A204.1 (cell line): ENCODE measurements around the gene MRPL23.
"Not testable (repeated sequence)": the region's sequence is repeated elsewhere in the genome, so short reads cannot be mapped to it uniquely, and the experiment has no call there.

Source experiments
- FAIRE-seq: peaks from 2 replicates; lab custom pipeline; 2012; peaks lifted over from hg19 to GRCh38; lab: Jason Lieb, UNC

The MRPL23 gene

DNA sequence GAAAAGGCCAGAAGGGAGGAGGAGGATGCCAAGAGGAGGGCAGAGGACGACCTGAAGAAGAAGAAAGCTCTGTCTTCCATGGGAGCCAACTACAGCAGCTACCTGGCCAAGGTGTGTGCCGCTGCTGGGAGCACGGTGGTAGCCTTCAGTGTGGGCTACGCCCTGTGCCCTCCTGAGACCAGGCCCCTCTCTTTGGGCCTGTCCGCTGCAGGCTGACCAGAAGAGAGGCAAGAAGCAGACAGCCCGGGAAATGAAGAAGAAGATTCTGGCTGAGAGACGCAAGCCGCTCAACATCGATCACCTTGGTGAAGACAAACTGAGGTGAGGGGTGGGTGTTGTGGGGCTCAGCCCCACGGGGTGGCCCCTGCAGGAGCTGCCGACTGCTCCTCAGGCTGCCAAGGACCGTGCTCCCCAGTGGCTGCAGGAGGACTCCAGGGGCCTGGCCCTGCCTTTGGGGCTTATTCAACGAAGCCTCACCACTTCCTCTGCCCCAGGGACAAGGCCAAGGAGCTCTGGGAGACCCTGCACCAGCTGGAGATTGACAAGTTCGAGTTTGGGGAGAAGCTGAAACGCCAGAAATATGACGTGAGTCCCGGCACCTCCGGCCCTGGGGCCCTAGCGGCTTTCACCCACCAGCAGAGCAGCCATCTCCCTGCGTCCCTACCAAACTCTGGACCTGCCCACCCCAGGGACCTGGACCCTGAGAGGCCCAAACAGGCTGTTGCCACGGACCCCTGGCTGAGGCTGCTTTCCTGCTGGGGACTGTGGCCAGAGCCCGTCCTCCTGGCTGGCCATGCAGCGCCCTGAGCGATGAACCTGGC is 12.6 kb upstream of the MRPL23 start:
- FAIRE-seq = no peak

DNA sequence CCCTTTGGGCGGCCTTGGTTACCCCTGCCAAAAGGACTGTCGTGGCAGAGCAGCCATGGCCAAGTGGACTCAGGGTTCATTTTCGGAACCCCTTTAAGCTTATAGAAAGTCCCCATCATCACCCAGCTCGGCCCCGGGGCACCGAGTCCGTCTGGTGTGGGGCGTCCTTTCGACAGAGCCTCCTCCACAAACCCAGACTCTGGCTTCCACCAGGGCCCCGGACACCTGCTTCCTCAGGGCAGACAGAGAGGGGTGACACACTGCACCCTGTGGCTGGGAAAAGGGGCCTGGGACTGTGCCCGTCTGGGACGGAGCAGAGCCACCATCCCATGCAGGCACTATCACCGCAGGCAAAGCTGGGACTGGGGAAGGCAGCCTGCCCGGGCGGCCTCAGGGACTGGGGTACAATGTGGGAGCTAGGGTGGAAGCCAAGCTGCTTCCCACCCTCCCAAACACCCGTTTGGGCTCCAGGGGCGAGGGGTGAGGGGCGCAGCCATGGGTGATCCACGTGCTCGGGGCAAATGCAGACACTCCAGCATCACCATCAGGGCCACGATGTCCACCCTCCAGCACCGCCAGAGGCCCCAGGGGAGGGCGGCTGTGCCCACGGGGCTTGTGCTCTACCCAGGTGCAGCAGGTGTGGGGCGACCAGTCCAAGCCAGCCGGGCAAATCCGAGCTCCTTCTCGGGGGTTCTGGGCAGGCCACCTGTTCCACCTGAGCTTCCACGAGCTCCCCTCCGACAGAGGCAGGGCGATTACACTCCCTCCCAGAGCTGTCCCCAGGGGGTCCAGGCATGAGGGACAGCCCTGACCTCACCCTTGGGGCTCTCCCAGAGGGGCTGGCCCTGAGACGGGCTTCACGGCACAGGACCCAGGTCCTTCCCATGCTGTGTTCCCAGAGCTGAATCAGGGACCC is 11.7 kb upstream of the MRPL23 start:
- FAIRE-seq = no peak

DNA sequence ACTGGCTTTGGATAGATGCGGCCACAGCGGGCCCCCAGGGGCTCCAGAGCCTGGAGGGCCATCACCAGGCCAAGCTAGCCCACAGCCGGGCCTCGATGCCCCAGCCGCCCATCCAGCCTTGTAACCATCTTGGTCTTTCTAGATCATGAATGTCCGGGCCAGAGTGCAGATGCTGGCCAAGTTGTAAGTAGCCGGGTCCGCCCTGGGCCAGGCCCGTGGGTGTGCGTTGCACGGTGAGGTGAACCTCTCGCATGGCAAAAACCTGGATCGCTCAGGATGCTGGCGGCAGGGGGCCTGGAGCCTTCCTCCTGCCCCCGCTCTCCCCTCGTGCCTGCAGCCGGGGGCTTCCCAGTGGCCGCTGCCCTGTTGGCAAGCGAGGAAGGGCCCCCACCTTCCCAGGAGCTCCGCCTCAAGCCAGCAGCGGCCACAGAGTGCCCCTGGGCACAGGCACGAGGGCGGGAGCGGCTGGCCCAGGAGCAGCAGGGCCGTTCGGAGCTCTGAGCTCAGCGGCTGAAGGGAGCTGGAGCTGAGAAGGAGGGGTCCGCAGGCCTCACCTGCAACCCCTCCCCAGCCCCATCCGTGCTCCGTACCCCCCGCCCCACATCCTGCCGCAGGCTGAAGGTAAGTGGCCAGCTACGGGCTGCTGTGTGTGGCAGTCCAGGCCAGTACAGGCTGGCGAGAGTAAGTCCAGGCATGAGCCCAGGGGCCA is 10.9 kb upstream of the MRPL23 start:
- no peak for FAIRE-seq

DNA sequence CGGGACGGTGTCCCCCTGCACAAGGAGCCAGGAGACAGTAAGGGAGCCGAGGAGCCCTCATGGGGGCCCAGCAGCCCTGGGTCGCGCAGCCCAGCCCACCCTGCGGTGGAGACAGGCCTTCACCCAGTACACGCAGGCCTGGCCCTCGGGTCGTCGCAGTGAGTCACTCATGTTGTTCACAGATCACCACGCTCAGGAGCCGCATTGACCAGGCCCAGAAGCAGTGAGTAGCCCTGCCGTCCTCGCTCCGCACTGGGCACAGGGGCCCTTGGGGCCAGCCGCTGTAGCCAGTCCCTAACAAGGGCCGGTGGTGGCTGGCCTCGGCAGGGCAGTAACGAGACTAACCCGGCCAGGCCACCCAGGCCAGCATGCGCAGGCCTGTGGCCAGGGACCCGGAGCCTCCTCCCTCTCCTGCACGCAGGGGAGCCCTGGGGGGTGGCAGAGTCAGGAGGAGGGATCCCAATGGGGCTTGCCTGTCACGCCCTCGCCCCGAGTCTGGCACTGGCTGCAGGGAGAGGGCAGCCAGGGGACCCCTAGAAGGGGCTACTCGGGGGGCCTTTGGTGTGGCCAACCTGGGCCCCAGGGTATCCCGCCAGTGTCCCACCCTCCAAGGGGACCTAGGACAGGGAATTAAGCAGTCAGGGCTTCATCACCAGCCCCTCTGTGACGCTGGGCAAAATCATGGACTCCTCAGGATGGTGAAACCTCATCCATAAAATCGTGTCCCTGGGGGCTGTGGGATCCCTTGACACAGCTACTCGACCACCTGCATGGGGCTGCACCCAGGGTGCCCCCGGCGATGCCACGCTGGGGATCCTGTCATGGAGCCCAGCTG is 10.1 kb upstream of the MRPL23 start:
- no peak for FAIRE-seq

DNA sequence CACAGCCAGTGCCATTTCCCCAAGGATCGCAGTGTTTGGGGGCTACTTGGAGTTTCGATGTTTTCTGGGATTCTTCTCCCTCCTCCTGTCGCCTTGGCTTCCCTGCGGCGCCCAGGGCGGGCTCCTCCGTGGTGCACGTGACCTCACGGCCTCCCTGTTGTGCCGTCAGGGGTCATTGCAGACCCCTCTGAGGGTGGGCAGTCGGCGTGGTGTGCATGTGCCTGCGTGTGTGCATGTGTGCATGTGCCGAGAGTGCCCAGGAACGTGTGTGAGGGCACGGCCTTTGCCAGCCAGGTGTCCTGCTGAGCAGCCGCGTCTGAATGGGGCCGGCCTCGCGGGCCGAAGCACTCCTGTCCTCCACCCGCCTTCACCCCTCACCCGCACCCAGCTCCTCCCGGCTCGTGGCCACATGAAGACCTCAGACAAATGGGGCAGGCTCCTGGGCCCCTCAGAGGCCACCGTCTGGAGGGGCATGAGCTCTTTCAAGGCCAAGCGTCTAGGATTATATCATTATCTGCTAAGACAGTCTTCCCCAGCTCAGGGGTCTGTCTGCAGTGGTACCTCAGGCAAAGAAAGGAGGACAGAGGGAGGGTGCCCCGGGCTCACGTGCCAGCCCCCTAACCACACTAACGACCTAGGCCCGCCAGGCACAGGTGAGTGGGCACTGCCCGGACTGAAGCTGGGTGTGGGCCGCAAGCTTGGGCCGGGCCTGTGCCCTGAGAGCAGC is 9.4 kb upstream of the MRPL23 start:
- no peak for FAIRE-seq

DNA sequence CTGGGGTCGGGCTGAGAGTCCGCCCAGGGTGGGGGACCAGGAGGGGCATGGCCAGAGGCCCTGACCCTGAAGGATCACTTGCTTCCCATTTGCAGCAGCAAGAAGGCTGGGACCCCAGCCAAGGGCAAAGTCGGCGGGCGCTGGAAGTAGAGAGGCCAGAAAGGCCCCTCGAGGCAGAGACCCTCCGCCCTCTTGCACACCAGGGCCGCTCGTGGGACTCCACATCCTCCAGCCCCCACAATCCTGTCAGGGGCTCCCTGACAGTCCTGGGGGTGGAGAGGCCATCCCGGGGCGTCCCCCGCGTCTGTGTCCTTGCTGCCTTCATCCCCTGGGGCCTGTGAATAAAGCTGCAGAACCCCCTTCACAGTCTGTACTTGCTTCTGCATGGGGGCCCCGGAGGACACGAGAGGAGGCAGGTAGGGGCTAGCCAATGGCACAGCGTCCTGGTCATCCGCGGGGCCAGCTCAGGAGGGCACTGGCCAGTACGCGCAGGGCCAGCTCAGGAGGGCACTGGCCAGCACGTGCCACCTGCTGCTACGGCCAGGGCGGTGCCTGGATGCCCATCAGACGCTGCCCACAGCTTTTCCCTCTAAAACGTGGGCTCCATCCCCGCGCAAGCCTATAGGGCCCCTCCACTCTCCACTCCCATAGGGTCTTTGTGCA is 8.7 kb upstream of the MRPL23 start:
- no peak for FAIRE-seq

DNA sequence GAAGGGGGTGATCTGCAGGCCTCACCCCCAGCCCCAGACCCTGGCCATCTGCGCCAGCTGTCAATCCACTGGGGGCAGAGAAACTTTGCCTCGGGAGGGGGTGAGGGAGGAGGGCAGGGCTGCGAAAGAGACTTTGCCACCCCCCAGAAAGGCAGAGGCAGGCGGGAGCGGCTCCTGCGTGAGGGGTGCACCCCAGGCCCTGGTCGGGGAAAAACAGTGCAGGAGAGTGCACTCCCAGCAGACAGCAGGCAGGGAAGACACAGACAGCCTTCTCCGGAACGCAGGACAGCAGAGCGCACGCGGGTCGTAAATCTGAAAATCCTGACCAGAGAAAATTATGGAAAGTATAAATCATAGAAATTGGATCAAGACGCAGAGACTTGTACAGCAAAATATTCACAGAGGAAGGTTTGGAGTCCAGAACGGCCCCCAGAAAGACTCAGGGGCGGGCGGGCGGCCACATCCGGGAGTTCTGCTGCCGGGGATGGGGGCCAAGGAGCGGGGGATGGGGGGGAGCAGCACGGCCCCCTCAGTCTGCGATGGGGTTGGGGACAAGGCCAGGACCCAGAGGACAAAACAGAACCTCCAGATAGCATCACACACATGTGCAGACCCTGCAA is 8.0 kb upstream of the MRPL23 start:
- no peak for FAIRE-seq

DNA sequence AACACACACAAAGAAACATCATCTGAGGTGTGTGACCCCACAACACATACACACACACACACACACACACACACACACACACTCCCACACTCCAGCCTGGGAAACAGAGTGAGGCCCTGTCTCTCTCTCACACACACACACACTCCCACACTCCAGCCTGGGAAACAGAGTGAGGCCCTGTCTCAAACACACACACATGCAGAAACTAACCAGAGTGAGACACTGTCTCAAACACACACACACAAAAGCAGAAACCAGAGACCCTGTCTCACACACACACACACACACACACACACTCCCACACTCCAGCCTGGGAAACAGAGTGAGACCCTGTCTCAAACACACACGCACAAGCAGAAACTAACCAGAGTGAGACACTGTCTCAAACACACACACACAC is 7.3 kb upstream of the MRPL23 start:
- FAIRE-seq = not testable (repeated sequence)

DNA sequence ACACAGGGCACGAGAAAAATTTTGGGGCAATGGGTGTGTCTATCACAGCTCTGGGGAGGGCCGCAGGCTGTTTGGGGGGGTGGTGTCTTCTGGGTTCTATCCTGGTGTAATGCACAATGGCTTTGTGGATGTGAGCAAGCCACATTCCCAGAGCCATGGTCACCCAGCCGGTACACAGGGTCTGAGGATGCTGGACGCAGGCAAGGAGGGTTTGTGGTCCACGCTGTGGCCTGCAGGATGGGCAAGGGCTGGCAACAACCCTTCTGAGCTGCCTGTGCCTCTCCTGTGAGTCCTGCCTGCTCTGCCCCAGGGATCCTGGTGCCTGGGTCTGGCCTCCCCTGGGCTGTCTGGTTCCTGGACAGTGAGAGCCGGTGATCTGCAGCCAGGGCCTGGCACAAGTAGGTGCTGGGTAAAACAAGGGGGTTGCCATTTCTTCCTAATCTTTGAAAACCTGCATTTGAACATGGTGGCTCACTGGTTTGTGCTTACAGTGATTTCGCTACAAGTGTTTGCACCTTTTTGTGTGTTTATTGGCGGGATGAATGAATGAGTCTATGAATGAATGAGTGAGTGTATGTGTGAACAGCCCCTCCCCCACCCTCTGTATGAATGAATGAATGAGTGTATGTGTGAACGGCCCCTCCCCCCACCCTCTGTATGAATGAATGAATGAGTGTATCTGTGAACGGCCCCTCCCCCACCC is 4.4 kb upstream of the MRPL23 start:
- no peak for FAIRE-seq

DNA sequence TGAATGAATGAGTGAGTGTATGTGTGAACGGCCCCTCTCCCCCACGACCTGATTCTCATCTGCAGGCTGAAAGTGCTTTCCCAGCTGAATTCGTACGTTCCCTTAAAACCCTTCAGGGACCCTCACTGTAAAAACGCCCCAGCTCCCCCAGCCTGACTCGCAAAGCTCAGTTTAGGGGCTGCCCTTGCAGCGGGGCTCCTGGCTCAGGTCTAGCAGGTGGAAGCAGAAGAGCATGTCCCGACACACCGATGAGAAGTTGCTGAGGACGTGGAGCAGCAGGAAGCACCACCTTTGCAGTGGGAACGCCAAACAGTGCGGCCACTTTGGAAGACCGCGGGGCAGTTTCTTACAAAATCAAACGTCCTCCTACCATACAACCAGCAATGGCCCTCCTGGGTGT is 3.6 kb upstream of the MRPL23 start:
- FAIRE-seq = no peak

DNA sequence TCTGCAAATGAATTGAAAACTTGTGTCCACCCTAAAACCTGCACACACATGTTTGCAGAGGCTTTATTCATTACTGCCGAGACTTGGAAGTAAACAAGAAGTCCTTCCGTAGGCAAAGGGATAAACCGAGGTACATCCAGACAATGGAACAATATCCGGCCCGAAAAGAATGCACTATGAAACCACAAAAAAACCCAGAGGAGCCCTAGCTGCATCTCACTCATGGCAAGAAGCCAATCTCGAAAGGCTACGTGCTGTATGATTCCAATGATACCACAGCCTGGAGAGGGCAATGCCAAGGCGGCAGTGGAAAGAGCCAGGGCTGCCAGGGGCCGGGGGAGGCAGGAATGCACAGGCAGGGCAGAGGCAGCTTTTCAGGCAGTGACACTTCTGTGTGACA is 3.2 kb upstream of the MRPL23 start:
- no peak for FAIRE-seq

DNA sequence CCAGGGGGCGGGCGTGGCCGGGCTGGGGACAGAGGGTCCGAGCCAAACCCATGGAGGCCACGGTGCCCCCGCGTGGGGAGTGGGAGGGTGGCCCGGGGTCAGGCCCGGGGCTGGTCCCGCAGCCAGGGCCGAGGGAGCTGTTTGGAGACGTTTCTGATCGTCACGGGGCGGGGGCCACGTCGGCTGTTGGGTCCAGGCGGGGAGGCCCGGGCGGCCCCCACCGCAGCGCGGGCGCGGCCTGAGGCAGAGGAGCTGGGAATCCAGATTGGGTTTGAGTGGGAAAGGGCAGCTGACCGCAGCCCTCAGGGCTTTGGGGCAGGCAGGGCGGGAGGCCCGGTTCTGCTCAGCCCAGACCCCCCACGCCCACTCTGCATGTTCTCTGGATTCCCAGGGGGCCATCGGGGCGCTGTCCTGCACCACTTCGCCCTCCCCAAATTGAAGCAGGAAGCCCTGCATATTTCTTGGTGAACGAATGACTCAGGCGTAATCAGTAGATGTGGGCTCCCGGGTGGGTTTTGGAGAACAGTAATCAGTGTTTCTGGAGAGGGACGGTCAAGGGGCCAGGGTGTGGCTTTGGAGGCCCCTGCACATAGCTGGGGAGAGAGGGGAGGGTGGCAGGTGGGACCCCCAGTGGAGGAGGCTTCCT is 583 bp downstream of the MRPL23 start:
- FAIRE-seq = no peak

DNA sequence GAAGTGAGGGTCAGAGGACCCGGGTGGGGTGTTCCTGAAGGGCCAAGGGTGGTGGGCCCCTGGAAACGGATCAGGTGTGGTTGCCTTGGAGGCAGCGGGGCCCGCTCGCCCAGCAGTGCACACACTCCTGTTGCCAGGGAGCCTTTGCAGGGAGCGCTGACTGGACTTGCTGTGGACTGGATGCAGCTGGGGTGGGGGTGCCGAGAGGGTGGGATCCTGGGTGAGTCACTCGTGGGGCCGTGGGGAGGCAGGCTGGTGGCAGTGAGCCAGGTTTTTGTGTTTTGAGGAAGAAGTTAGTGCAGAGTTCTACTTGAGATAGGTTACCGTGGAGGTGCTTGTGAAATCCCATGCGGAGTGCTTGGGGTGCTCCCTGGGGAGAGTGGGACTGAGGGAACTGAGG is 1.3 kb downstream of the MRPL23 start:
- FAIRE-seq = no peak

DNA sequence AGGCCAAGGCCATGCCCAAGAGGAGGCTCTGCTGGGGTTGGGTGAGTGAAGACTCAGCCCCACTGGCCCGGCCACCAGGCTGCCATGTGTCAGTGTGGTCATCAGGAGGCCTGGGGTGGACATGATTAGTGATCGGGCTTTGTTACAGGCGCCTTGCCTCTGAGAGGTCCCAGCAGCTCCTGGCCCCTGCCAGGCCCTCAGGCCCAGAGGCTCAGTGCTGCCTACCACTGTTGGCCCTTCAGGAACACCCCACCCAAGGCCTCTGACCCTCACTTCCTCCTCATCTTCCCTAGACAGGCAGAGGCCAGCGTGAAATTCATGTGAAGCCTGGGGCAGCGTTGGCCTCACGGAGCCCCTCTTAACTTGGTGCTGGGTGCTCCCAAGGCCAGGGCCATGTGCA is 2.2 kb downstream of the MRPL23 start:
- no peak for FAIRE-seq

DNA sequence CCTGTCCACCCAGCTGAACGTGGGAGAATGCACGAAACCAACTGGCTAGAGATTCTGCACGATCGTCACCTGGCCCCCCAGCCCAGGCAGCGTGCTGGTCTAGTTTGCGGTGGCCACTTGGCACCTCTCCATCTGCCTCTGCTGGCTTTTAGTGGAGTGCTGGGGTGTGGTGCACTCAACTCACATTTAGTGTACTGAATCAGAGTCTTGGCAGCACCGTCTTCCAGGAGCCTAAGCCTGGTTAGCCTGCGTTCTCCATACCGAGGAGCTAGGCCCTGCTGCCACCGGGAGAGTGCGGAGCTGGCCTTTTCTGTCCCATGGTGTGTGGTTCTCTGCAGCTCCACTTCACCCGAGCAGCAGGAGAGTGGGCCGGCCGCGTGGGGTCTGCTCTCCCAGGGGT is 2.8 kb downstream of the MRPL23 start:
- no peak for FAIRE-seq

DNA sequence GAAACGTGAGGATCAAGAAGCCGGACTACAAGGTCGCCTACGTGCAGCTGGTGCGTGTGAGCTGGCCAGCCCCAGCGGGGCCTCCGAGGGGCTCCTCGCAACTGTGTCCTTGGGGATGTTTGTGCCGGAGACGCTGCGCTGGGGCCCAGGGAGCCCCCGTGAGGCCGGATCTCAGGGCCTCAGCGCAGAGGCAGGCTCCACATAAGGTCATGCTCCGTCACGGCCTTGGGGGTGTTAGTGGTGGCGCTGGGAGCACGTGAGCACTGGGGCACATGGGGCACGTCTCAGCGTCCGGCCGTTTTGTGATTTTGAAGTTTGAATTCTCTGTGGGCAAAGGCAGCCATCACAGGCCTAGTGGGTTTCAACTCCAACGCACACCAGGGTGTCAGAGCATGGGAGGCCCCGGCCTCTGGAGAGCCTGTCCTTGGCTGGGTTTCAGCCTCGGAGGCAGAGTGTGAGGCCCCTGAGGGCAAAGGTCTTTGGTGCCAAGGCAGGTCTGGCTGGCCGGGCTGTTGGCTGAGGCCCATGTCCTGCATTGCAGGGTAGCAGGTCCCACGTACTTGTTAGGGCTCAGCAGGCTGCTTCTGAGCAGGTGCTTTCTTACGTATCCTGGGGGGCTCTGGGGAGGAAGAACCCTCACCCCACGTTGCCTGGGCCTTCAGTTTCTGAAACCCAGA is 5.8 kb downstream of the MRPL23 start:
- no peak for FAIRE-seq

DNA sequence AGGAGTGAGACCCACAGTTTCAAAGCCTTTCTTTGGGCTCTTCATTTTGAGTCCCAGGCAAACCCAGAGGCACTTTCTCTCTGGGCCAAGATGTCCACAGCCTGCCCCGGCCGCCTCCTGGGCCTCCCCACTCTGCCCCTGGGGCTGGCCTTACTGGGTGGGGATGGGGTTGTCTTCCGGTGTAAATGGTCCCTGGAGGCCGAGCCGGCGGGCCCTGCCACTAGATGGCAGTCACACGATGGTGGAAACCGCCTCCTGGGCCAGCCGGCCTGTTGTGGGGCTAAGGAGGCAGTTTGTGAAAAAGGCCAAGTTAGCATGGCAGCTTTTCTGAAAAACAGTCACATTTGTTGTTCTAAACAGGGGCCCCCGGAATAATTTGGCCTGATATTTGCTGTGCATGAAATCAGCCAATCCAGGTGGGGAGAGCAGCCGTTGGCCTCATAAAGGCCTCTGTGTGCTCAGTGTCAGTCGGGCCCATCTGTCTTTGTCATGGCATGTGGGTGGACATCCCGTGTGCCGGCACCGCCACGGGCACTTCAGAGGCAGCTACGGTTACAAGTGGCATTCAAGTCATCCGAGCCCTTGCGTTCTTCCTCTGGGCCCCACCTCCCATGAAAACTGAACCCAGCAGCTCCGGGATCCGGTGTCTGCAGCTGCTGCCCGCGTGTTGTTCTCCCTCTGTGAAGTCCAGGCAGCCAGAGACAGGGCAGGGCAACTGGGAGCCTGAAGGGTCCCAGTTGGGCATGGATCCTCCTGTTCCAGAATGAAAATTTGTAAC is 6.5 kb downstream of the MRPL23 start:
- FAIRE-seq = peak; percentile 25

DNA sequence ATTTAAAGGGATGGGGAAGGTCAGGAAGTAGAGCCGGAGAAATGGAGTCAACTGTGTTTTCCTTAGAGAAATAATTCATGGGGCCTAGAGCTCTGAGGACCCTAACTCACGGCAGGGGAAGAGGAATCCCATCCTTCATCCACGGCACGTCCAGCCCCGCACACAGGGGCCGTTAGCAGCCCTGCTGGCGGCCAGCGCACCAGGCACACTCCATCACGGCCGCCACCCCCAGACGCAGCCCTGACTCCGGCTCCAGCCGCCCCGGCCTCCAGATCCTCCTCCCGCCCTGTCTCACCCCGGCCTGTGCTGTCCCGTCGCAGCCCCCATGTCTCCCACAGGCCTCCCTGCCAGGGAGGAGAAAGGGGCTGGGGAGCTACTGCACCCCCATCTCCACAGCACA is 11.2 kb downstream of the MRPL23 start:
- no peak for FAIRE-seq
